GM18508 (cell line): Measurements from ENCODE around the gene SMAD6.
A peak's percentile ranks its signal among the peaks of the same experiment; 100 is the strongest.
"Not testable (repeated sequence)": the region's sequence is repeated elsewhere in the genome, so short reads cannot be mapped to it uniquely, and the experiment has no call there.

ENCODE experiments used
- ATAC-seq: cut with Tn5 transposase; IDR thresholded peaks from one replicate; pipeline ENCODE4 v1.9.1; 2021; ENCODE audit warnings: moderate number of reproducible peaks; ENCODE audit not compliant: insufficient read depth, unreplicated experiment

SMAD6 gene

GRCh38 chr15:66753687-66754377, 51.8 kb downstream of the SMAD6 start:
- ATAC-seq: no peak

DNA sequence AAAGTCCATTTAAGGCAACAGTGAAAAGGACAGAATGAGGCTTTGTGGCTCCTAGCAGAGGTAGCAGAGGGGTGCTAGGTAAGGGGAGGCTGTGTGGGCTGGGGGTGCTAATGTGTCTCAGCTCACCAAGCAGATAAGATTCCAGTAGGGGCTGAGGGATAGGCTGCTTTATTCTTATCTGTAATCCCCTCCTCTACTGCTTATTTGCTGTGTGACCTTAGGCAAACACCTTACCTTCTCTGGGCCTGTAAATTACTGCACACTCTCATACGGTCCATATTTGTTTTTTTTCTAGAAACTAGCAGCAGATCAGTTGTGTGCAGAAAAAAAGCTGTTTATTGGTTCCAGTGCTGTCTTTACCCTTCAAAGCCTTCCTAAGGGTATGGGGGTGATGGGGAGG, 52.8 kb downstream of the SMAD6 start:
- ATAC-seq: no peak

GRCh38 chr15:66755298-66756068, 53.4 kb downstream of the SMAD6 start:
- no peak for ATAC-seq

- no peak for ATAC-seq
Observed at GRCh38 chr15:66756295-66756694, 54.3 kb downstream of the SMAD6 start.

- ATAC-seq: no peak
Observed at GRCh38 chr15:66757030-66757429, 55.0 kb downstream of the SMAD6 start.

DNA sequence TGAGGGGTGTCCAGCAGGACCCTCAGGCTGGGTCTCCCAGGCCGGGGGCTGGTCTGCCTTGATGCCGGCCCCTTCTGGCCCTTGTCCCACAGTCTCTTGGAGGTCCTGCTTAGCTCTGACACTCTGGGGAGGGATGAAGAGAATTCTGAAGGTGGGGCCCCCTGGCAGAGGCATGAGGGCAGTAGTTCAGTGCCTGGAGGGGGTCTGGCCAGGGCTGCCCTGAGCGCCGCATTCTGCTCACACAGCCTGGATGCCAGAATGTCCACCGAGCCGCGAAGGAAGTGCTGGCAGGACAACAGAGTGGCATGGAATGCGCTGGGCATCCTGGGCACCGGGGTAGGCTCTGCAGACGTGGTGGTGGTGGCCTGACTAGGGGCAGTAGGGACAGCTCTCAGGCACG, 55.5 kb downstream of the SMAD6 start:
- ATAC-seq: no peak

DNA sequence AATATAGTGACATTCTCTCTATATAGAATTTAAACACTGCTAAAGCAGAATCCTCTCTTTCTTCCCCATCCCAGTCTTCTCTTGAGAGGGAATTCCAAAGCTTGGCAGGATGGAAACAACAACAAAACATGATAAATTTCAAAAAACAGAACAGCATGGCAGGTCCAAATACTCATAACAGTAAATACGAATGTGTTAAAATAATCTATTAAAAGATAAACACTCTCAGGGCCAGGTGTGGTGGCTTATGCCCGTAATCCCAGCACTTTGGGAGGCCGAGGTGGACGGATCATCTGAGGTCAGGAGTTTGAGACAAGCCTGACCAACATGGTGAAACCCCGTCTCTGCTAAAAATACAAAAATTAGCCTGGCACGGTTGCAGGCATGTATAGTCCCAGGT, 56.2 kb downstream of the SMAD6 start:
- not testable (repeated sequence) for ATAC-seq

- no peak for ATAC-seq
Observed at GRCh38 chr15:66758844-66759243, 56.8 kb downstream of the SMAD6 start.

DNA sequence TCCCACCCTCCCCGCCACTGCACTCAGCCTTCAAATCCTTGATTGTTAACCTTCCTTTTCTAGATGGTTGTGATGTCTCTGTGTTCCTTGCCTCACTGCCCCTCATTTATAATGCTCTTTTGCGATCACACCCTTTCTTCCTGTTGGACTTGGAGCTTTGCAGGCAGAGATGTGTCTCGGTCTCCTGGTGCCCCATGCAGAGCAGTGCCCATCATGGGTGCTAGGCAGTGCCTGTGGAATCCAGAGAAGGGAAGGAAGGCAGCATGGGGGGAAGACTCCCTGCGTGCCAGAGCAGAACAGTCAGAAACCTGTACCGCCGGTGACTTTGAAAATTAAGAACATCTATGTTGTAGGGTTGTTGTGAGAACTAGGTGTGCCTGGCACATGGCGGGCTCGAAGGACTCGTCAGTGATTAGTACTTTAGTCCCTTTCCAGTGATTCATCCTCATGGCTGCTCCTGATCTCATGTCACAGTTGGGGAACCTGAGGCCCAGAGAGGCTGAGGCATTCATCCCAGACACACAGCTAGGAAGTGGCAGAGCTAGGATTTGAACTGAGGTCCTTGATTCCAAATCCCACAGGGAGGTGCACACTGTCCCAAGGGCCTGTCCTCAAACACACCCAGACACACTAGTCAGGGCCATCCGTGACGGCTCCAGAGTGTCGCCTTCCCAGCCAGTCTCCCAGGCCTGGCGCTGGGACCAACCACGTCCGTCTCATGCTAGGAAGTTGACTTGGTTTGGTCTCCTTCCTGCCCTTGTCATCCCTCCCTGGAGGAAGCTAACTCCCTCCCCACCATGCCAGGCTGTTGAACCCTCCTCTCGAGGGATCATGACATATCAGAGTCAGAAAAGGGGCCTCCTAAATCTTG, 58.3 kb downstream of the SMAD6 start:
- no peak for ATAC-seq

DNA sequence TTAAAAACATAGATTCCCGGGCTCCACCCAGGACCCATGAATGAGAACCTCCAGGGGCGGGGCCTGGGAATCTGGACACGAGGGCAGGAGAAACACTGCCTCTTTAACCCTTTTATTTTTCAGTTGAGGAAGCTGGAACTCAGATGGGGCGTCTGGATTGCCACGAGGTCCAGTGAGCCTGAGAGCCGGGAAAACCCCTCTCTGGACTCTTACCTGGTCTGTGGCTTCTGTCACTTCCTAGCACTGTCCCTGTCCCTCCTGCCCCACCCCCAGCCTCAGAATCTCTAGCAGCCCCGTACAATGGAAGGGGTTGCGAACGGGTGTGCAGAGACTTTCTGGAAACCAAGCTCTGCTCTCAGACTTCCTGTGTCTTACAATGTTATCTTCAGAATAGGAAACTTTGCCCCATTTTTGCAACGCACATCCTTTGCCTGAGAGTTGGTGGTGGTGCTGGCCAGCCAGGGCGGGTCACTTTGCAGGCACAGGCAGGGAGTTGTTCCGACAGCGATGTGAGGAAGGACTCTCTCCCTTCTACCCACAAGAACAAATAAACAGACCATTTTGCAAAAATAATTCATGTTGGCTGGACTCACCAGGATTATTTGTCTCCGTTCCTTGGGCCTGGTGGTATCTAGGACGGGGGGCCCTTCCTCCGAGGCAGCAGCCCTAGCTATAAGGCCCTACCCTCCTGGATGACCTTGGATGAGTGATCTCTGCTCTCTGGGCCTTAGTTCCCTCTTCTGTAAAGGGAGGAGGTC, 59.1 kb downstream of the SMAD6 start:
- ATAC-seq: no peak

DNA sequence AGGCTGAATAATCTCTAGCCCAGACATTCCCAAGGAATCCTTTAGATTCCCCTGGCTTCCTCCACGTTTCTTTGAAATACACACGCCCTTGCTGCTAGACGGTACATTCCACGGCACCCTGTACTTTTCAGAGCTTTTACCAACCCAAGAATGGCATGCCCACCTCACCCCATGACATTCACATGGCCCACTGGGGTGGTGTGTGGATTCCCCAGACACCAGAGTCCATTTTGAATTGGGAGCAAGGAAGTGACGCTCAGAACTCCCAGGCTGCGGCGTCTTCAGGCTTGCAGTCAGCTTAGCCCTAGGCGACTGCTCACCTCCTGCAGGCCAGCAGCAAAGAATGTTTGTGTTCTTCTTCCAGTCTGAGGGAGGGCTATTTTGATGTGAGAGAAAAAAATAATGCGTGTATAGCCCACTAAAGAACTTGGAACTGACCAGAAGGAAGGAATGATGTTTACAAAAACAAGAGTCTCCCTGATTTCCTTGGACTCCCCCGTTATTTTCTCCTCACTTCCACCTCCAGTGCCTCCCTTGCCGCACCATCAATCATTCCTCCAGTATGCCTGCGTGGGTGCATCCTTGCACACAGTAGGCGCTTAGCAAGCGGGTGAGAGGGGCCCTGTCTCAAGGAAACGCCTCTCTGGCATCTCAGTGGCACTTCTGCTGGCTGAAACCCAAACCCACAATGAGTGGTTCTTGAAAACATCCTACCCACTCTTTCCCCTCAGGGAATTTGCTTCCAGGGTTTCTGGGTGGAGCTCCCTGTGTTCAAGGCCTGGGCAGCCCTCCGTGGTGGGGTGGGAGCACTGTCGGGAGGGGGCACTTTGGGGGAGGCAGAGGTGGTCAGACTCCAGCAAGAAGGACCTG, 59.9 kb downstream of the SMAD6 start:
- ATAC-seq: no peak

DNA sequence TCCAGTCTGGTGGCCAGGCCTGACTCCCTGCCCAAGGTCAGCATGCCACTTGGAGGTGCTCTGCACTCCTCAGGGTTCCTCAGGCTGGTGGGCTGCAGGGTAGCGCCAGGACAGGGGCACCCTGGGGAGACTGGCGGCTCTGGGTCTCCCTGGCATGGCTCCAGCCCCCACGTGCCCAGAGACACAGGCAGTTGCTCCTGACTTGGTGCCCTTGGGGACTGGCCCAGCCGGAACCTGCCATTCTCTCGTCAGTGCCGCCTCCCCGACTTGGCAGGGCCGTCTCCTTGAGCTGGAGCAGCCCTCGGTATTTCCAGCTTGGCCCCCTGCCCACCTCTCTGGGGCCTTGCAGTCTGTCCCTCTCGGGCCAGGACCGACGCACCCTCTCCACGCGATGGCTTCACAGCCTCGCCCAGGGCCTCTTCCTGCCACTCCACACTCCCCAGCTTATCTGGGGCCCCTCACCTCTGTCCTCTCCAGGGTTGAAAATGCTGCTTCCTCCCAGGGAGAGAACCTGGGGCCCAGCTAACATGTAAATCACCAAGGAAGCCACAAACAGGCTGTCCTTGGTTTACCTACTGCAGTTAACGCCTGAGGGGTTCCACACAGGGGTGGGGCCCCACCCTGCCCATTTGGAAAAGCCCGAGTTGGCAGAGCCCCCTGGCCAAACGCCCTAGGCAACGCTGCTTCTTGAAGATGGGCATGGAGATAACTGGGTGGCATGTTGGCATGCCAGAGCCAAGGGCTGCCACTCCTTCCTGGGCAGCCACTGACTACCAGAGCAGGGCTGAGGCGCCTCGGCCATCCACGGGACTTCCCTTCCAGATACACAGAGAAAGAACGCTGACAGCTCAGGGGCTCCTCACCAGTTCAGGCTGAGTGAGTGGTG, 61.4 kb downstream of the SMAD6 start:
- ATAC-seq: no peak

DNA sequence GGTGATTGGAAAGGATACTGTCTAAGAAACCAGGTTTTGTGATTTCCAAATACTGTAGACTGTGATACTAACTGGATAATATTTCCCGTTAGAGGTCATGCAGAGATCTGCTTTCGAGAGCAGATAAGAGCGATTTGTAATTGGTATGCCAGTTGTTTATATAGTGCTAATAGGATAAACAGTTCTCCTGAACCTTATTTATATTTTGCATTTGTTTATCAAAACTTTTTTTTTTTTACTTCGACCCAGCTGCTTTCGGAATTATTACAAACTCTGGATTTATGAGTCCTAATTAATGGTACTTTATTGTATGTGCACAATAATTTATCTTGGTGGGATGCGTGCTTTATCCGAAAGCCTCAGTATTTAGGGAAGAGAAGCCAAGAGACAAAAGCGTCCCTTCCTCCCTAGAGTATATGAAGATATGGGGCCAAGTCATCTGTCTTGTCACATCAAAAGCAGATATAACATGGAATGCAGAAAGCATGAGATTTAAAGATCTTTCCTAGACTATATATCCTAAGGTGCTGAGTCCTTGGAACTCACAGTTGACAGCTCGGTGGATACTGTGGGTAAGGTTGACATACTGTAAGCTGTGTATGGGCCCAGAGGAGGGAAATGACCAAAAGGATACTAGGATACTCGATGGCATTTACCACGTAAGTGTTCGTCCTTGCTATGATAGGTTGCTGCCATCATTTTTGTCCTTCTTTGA, 62.2 kb downstream of the SMAD6 start:
- no peak for ATAC-seq

DNA sequence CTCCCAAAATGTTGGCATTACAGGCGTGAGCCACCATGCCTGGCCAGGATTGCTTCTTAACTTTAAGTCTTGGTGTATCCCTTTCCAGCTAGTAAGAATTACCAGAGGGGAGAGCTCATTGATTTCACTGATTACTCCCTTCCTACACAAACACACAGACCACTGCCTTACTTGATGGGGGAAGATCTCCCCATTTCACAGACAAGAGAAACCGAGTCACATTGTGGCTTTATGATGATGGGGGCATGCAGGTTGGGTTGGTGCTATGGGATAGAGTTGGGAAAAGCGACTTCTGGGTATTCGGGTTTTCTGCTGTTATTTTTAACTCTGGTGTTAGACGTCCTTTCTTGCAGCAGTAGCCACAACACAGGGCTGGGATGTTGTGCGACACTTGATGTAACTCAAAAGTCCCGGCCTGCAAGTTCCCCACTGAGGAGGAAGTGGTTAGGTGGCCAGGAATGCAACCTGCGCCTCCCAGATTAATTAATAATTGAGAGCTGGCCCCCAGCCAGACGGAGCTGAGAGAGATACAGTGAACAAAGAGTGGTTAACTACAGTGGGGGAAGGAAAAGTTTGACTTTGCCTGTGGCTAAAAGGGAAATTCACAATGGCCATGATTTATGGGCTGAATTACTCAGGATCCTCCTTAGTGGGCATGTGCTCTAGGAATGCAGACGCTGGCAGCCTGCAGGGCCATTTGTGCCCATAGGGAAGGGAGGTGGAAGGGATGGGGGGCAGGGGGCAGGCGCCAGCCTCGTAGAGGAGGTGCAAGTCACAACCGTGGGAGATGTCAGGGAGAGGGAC, 63.6 kb downstream of the SMAD6 start:
- peak; percentile 66 for ATAC-seq

- no peak for ATAC-seq
Observed at GRCh38 chr15:66766282-66767230, 64.5 kb downstream of the SMAD6 start.

- no peak for ATAC-seq
Observed at GRCh38 chr15:66767240-66767659, 65.2 kb downstream of the SMAD6 start.
